ENCODE data around the gene RAMAC. TPM values are rescaled to one million over a fixed set of nuclear protein-coding genes. Genes with fewer than 3 reads are reported as not detected.
"Not testable (repeated sequence)": the region's sequence is repeated elsewhere in the genome, so short reads cannot be mapped to it uniquely, and the experiment has no call there.

The RAMAC gene
- total RNA-seq, 1 donor from 2014 or later, result 24.1 TPM

- DNase-seq (ENCODE audit: low read depth in 2 of 2), result no peak
Measured at GRCh38 chr15:83012636-83013035, 26.6 kb downstream of the RAMAC start.

GRCh38 chr15:83014205-83014653 lies 28.2 kb downstream of the RAMAC start:
- no peak for DNase-seq (ENCODE audit: low read depth in 2 of 2)

- no peak for DNase-seq (ENCODE audit: low read depth in 2 of 2)
Measured at GRCh38 chr15:83015361-83015760, 29.4 kb downstream of the RAMAC start.

- DNase-seq (ENCODE audit: low read depth in 2 of 2), result peak; percentile 43 to 67
Measured at GRCh38 chr15:83016906-83017305, 30.9 kb downstream of the RAMAC start.

- peak in 1 of 2 donors; percentile 9 for DNase-seq (ENCODE audit: low read depth in 2 of 2)
Measured at GRCh38 chr15:83018436-83018835, 32.4 kb downstream of the RAMAC start.

GRCh38 chr15:83030021-83030420 lies 44.0 kb downstream of the RAMAC start:
- no peak for DNase-seq (ENCODE audit: low read depth in 2 of 2)

- not testable (repeated sequence) for DNase-seq (ENCODE audit: low read depth in 2 of 2)
Measured at GRCh38 chr15:83031234-83031633, 45.2 kb downstream of the RAMAC start.

- no peak for DNase-seq (ENCODE audit: low read depth in 2 of 2)
Measured at GRCh38 chr15:83036253-83036652, 50.2 kb downstream of the RAMAC start.

- DNase-seq (ENCODE audit: low read depth in 2 of 2), result no peak
Measured at GRCh38 chr15:83039206-83039605, 53.2 kb downstream of the RAMAC start.

Other genes with a start within 250 kb of the RAMAC start
- not detected in 2 replicates for gene FSD2, start 180.1 kb upstream of the RAMAC start, total RNA-seq
- gene WHAMM, start 176.6 kb upstream of the RAMAC start, total RNA-seq, result 4.4 and 5.8 TPM in 2 replicates
- gene HOMER2, start 33.5 kb upstream of the RAMAC start, total RNA-seq, result under 0.01 TPM in 2 replicates
- 10.1 and 12.6 TPM in 2 replicates for gene C15orf40, start 25.4 kb downstream of the RAMAC start, total RNA-seq
- gene BTBD1, start 81.0 kb downstream of the RAMAC start, total RNA-seq, result 94.2 and 100 TPM in 2 replicates
- gene TM6SF1, start 121.4 kb downstream of the RAMAC start, total RNA-seq, result 25.3 and 34.4 TPM in 2 replicates
- gene HDGFL3, start 221.6 kb downstream of the RAMAC start, total RNA-seq, result 25.5 and 26.4 TPM in 2 replicates